Measurements from ENCODE around the gene MTMR12. TPM values are rescaled to one million over a fixed set of nuclear protein-coding genes. Genes with fewer than 3 reads are reported as not detected.

Gene MTMR12
- total RNA-seq, 1 experiment from 2014 or later = 42.7 TPM

DNA sequence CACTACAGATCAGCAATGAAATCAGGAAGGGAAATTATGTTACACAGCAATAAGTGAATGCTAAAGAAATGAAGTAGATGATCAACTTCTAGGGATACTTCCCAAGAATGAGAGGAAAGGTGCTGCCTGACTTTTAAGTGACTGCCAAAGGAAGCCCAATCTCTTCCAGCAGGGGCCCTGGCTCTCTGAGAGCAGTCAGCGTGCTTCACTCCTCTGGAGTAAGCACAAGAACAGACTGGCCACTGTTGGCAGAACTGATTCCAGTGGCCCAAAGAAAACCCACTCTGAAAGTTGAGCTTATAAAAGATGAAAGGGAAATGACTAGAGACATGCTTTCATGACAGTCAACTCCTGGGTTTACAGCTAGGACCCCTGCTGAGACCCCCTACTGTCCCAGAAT, 41.8 kb downstream of the MTMR12 start:
- POLR2A ChIA-PET = no interaction called here
- CTCF ChIA-PET = interaction anchor here (1.0 kb wide), 1 partner anchor 48 kb away, joined by 4 read pairs; no protein-coding TSS in a partner anchor
- DNase-seq (ENCODE audit: low spot score) (no peak), ATAC-seq (no peak)
- H3K36me3 Mint-ChIP-seq = peaks cover 69% of the 10 kb centered on the region
- TF ChIP-seq HMGXB4 (CRISPR knock-in tag; IDR thresholded peaks at IDR 0.05) (no peak), GABPB1 (CRISPR knock-in tag; IDR thresholded peaks at IDR 0.05) (no peak), CREB1 (CRISPR knock-in tag; IDR thresholded peaks at IDR 0.05) (no peak), SP1 (CRISPR knock-in tag; conservative IDR thresholded peaks at IDR 0.05) (no peak), JAZF1 (CRISPR knock-in tag; IDR thresholded peaks at IDR 0.05) (no peak), CREM (CRISPR knock-in tag; IDR thresholded peaks at IDR 0.05) (no peak)
- H3K27me3 Mint-ChIP-seq (ENCODE audit: low read depth) = no peaks in the 10 kb centered on the region
- no peak overlapping the region for H3K27ac Mint-ChIP-seq
- H3K4me1 Mint-ChIP-seq = peaks cover 23% of the 10 kb centered on the region
- H3K9me3 Mint-ChIP-seq = no peaks in the 10 kb centered on the region
- H3K4me3 Mint-ChIP-seq = no peak overlapping the region

GRCh38 chr5:32270178-32270577, 42.6 kb downstream of the MTMR12 start:
- H3K4me1 Mint-ChIP-seq = peaks cover 16% of the 10 kb centered on the region
- ATAC-seq = no peak
- no peak overlapping the region for H3K27ac Mint-ChIP-seq
- no peak overlapping the region for H3K4me3 Mint-ChIP-seq
- ChIA-PET POLR2A (no interaction called here), CTCF (no interaction called here)
- no peaks in the 10 kb centered on the region for H3K9me3 Mint-ChIP-seq
- H3K27me3 Mint-ChIP-seq (ENCODE audit: low read depth) = no peaks in the 10 kb centered on the region
- no peak for DNase-seq (ENCODE audit: low spot score)
- TF ChIP-seq, protein P1, sequence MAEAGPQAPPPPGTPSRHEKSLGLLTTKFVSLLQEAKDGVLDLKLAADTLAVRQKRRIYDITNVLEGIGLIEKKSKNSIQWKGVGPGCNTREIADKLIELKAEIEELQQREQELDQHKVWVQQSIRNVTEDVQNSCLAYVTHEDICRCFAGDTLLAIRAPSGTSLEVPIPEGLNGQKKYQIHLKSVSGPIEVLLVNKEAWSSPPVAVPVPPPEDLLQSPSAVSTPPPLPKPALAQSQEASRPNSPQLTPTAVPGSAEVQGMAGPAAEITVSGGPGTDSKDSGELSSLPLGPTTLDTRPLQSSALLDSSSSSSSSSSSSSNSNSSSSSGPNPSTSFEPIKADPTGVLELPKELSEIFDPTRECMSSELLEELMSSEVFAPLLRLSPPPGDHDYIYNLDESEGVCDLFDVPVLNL (CRISPR knock-in tag; IDR thresholded peaks at IDR 0.05; ENCODE audit: borderline replicate concordance, low read depth) = no peak
- TF ChIP-seq HMGA2 (CRISPR knock-in tag; IDR thresholded peaks at IDR 0.05) (no peak), TP53 (CRISPR knock-in tag; IDR thresholded peaks at IDR 0.05) (no peak)
- peaks cover 73% of the 10 kb centered on the region for H3K36me3 Mint-ChIP-seq

GRCh38 chr5:32265902-32266301, 46.8 kb downstream of the MTMR12 start:
- Mint-ChIP-seq H3K27ac (no peak overlapping the region), H3K36me3 (peaks cover 83% of the 10 kb centered on the region), H3K9me3 (no peaks in the 10 kb centered on the region), H3K27me3 (ENCODE audit: low read depth) (no peaks in the 10 kb centered on the region), H3K4me3 (no peak overlapping the region), H3K4me1 (peaks cover 5% of the 10 kb centered on the region; the same call in 1 of the 2 replicates)
- ChIA-PET POLR2A (no interaction called here), CTCF (no interaction called here)
- ATAC-seq (no peak), DNase-seq (ENCODE audit: low spot score) (no peak)
- TF ChIP-seq, protein P2, sequence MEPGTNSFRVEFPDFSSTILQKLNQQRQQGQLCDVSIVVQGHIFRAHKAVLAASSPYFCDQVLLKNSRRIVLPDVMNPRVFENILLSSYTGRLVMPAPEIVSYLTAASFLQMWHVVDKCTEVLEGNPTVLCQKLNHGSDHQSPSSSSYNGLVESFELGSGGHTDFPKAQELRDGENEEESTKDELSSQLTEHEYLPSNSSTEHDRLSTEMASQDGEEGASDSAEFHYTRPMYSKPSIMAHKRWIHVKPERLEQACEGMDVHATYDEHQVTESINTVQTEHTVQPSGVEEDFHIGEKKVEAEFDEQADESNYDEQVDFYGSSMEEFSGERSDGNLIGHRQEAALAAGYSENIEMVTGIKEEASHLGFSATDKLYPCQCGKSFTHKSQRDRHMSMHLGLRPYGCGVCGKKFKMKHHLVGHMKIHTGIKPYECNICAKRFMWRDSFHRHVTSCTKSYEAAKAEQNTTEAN (CRISPR knock-in tag; IDR thresholded peaks at IDR 0.05) = no peak
- TF ChIP-seq, protein P3, sequence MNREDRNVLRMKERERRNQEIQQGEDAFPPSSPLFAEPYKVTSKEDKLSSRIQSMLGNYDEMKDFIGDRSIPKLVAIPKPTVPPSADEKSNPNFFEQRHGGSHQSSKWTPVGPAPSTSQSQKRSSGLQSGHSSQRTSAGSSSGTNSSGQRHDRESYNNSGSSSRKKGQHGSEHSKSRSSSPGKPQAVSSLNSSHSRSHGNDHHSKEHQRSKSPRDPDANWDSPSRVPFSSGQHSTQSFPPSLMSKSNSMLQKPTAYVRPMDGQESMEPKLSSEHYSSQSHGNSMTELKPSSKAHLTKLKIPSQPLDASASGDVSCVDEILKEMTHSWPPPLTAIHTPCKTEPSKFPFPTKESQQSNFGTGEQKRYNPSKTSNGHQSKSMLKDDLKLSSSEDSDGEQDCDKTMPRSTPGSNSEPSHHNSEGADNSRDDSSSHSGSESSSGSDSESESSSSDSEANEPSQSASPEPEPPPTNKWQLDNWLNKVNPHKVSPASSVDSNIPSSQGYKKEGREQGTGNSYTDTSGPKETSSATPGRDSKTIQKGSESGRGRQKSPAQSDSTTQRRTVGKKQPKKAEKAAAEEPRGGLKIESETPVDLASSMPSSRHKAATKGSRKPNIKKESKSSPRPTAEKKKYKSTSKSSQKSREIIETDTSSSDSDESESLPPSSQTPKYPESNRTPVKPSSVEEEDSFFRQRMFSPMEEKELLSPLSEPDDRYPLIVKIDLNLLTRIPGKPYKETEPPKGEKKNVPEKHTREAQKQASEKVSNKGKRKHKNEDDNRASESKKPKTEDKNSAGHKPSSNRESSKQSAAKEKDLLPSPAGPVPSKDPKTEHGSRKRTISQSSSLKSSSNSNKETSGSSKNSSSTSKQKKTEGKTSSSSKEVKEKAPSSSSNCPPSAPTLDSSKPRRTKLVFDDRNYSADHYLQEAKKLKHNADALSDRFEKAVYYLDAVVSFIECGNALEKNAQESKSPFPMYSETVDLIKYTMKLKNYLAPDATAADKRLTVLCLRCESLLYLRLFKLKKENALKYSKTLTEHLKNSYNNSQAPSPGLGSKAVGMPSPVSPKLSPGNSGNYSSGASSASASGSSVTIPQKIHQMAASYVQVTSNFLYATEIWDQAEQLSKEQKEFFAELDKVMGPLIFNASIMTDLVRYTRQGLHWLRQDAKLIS (CRISPR knock-in tag; IDR thresholded peaks at IDR 0.05; ENCODE audit: borderline replicate concordance) = no peak
- TF ChIP-seq ZNF416 (CRISPR knock-in tag; IDR thresholded peaks at IDR 0.05) = no peak
- no peak for TF ChIP-seq ETV6 (CRISPR knock-in tag; IDR thresholded peaks at IDR 0.05)
- no peak for TF ChIP-seq RORB (CRISPR knock-in tag; IDR thresholded peaks at IDR 0.05)
- no peak for TF ChIP-seq NR2C2 (CRISPR knock-in tag; IDR thresholded peaks at IDR 0.05)
- TF ChIP-seq, protein P4, sequence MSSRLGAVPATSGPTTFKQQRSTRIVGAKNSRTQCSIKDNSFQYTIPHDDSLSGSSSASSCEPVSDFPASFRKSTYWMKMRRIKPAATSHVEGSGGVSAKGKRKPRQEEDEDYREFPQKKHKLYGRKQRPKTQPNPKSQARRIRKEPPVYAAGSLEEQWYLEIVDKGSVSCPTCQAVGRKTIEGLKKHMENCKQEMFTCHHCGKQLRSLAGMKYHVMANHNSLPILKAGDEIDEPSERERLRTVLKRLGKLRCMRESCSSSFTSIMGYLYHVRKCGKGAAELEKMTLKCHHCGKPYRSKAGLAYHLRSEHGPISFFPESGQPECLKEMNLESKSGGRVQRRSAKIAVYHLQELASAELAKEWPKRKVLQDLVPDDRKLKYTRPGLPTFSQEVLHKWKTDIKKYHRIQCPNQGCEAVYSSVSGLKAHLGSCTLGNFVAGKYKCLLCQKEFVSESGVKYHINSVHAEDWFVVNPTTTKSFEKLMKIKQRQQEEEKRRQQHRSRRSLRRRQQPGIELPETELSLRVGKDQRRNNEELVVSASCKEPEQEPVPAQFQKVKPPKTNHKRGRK (CRISPR knock-in tag; IDR thresholded peaks at IDR 0.05; ENCODE audit: borderline replicate concordance) = no peak
- TF ChIP-seq ZMAT4 (CRISPR knock-in tag; IDR thresholded peaks at IDR 0.05) = no peak

Data from WTC11 (cell line).